ENCODE measurements around the gene OXER1. TPM values are rescaled to one million over a fixed set of nuclear protein-coding genes. Genes with fewer than 3 reads are reported as not detected.

The OXER1 gene
- total and polyA plus RNA-seq, 9 of the 15 experiments (the other 6 are each of a cell fraction or from before 2014, with no cell fraction given): not detected

- peaks cover 14 to 59% of the 10 kb centered on the region in 2 experiments for H3K27me3 ChIP-seq (ENCODE audit: control insufficient read depth in 2 of 2, insufficient read depth in 2 of 2, low read length in 2 of 2)
- H3K4me2 ChIP-seq (ENCODE audit: insufficient read depth, low read length): no peak overlapping the region
- no peak overlapping the region for H2AFZ ChIP-seq (ENCODE audit: low read depth, low read length)
- H3K9ac ChIP-seq (ENCODE audit: insufficient read depth in 1 of 2, low read depth in 2 of 2, low read length in 2 of 2): no peak overlapping the region
- H3K36me3 ChIP-seq (ENCODE audit: control insufficient read depth, insufficient read depth, low read length): no peaks in the 10 kb centered on the region
- no peaks in the 10 kb centered on the region for H3K9me1 ChIP-seq (ENCODE audit: control insufficient read depth, insufficient read depth, low read length)
- ChIA-PET CTCF (ENCODE audit: low intra/inter-chr PET ratio) (no interaction called here), POLR2A (interaction anchor here (0.5 to 1.0 kb wide), 2 partner anchors 45 to 53 kb away, joined by 3 to 4 read pairs; no protein-coding TSS in a partner anchor)
- WGBS (ENCODE audit: insufficient coverage, low coverage, missing lambda C conversion rate): 5% methylated on average over 6 of the region's 6 CpGs
- peaks cover 8% of the 10 kb centered on the region for H4K20me1 ChIP-seq (replicated peaks; ENCODE audit: control insufficient read depth, insufficient read depth, low read length)
- no peaks in the 10 kb centered on the region for H3K79me2 ChIP-seq (ENCODE audit: control insufficient read depth, insufficient read depth, low read length)
- peaks cover 0 to 12% of the 10 kb centered on the region in 2 experiments; a peak in 2 of 5 replicates for H3K4me1 ChIP-seq (replicated peaks in 1 of 2; ENCODE audit: control insufficient read depth in 2 of 2, insufficient read depth in 2 of 2, low read length in 2 of 2)
- no peak overlapping the region for H3K27ac ChIP-seq (ENCODE audit: extremely low read depth, low read depth, low read length)
- intact Hi-C loops (cut with micrococcal nuclease) (no loop called here), in situ Hi-C loops (cut with MboI) (no loop called here)
- no TSS peak for BruUV-seq (replicated peaks)
- FAIRE-seq (no peak), DNase-seq (ENCODE audit: extremely low read depth in 1 of 4, low spot score in 3 of 4) (peak in 2 of 4 experiments; percentile 3), ATAC-seq (no peak)
- H3K4me3 ChIP-seq: no peak overlapping the region
- H3K9me3 ChIP-seq (replicated peaks; ENCODE audit: control insufficient read depth, insufficient read depth, low read depth, low read length): no peaks in the 10 kb centered on the region
- TF ChIP-seq NBN (IDR thresholded peaks at IDR 0.05; ENCODE audit: low read depth) (no peak), ZNF592 (IDR thresholded peaks at IDR 0.05) (no peak), POLR2A (conservative IDR thresholded peaks at IDR 0.05) (no peak), NCOA1 (IDR thresholded peaks at IDR 0.05; ENCODE audit: low read depth) (no peak), ZNF785 (CRISPR knock-in tag; IDR thresholded peaks at IDR 0.05) (no peak), EP400 (IDR thresholded peaks at IDR 0.05) (no peak), PTBP1 (IDR thresholded peaks at IDR 0.05; ENCODE audit: low read depth, low read length) (no peak), PRDM10 (IDR thresholded peaks at IDR 0.05; ENCODE audit: partially characterized antibody) (no peak), YY1 (IDR thresholded peaks at IDR 0.05; ENCODE audit: borderline replicate concordance in 1 of 3, control insufficient read depth in 1 of 3, extremely low read depth in 1 of 3, insufficient read depth in 3 of 3, insufficient read length in 1 of 3, insufficient replicate concordance in 2 of 3, low read depth in 1 of 3, low read length in 2 of 3) (no peak), GTF2E2 (tag; IDR thresholded peaks at IDR 0.05) (no peak), ASH1L (IDR thresholded peaks at IDR 0.05; ENCODE audit: borderline replicate concordance, low read depth, partially characterized antibody) (no peak)
These were observed 6.9 kb downstream of the OXER1 start for GRCh38 chr2:42756966-42757513.
